ENCODE data around the gene THOP1.
"Not testable (repeated sequence)": the region's sequence is repeated elsewhere in the genome, so short reads cannot be mapped to it uniquely, and the experiment has no call there.

The THOP1 gene

DNA sequence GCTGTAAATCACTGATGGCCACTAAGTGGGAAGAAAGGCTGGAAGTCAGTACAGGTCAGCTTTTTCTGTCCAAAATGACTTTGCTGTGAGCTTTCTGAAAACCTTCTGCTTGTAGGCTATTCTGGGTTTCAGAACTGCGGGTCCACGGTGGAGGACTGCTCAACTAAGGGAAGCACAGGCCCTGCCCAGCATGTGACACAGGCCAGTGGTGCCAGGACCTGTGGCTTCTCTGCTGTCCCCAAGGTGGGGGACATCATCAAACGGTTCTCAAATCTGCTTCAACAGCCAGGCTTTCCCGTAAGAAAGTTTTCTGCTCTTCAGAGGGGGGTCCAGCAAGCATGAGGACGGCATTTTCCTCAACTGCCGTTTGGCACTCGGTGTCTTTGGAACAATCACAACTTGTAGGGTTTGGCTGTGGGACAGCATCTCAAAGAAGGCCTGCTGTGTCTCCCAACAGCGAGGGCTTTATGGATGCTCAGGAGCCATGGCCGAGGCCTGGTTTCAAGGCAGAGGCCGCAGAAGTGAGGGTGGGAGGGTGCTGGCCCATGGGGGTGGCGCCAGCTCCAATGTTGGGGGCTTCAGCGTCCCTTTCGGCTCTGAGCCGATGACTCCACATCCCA, 6.1 kb upstream of the THOP1 start:
- FAIRE-seq (no peak), DNase-seq (ENCODE audit: extremely low spot score, insufficient read length, low read depth) (no peak)

DNA sequence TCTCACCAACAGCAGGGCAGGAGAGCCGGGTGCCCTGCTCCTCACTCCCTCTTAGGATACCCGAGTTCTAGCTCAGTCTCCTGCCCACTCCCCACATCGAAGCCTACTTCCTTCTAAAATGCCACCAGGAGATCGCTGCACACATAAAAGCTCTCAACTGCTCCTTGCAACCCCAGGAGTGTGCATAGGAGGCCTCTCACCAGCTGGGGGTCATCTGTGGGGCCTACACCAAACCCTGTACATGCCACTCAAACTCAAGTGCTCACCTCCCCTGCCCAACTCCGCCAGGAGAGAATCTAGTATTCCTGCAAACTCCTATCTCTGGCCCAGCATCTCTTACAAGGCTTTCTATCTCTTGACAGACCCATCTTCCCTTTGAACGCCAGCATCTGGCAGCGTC, 5.0 kb upstream of the THOP1 start:
- DNase-seq (ENCODE audit: extremely low spot score, insufficient read length, low read depth) (no peak), FAIRE-seq (no peak)

DNA sequence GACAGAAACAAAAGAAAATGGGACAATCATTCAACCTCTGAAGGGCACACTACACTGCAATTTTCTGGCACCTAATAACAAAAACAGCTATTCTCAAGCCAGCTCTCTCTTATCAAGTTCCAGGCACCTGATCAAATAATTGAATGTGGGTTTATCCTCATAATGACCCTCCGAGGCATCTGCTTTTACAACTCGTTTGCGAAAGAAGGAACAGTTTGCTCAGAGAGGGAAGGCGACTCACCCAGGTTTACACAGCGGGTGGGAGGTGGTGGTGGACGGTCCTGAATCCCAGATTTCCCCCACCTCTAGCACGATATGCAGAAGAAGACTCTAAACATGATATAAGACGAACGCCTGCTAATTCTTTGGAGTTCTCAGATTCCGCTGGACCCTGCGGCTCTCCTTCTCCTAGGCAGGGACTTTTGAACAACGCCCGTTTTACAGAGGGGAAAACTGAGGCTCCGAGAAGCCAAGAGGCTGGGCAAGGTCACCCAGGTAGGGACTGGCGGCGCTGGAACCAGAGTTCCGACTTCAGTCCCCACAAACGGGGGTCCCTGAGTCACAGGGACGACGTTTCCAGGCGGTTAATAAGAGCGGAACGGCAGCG, 2.9 kb upstream of the THOP1 start:
- FAIRE-seq (peak; percentile 18), DNase-seq (ENCODE audit: extremely low spot score, insufficient read length, low read depth) (no peak)

DNA sequence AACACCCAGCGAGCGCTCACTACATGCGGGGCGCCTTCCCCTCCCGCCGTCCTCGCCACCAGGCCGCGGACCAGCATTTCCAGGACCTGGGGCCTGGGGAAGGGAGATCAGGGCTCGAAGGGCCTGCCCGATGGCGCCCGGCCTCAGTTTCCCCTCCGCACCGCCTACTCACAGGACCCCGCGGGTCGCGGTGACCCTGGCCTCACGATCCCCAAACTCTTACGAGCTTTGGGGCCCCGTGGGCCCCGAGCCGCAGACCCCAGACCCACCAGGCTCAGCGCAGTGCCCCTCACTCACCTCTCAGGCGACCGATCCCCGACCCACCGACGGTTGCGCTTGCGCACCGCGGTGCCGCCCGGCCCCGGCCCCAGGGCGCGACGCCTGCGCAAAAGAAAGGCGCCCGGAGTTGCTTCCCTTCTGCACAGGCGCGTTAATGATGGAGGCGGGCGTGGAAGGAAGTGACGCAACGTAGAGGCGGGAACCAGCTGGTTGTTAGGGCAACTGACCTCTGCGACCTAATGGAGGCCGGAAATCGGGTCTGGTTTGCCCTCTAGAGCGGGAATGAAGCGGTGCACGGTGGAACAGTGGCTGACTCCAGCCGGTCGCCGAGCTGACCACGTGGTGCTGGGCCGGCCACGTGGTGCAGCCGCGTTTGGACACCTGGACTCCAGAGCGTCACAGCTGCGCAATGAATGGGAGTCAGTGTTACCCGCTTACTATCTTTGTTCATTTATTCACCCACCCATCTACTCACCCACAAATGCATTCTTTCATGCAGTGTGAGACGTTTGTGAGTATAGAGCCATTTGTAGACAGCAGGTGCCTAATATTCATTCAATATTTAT, 2.1 kb upstream of the THOP1 start, which contains the start of gene SGTA:
SGTA (minus strand) TSS at position 338 of the 845 bp plus-strand sequence. CDS start 14,205 bp downstream, outside the sequence.
- DNase-seq (ENCODE audit: extremely low spot score, insufficient read length, low read depth) (peak; percentile 93), FAIRE-seq (peak; percentile 99)

DNA sequence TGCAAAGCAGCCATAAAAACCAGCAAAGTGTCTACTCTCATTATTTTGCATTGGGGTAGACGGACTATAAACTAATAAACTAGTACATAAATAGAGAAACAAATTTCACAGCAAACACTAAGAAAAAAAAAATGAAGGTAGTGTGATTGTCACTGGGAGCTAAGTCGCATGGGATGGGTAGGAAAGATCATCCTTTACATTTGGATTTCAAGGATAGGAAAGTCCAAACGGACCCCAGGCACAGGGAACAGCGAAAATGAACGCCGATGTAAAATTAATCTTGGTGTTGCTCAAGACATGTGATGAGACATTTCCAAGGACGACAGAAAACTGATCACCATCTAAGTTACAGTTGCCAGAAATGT, 1.5 kb upstream of the THOP1 start:
- DNase-seq (ENCODE audit: extremely low spot score, insufficient read length, low read depth) = no peak
- no peak for FAIRE-seq

DNA sequence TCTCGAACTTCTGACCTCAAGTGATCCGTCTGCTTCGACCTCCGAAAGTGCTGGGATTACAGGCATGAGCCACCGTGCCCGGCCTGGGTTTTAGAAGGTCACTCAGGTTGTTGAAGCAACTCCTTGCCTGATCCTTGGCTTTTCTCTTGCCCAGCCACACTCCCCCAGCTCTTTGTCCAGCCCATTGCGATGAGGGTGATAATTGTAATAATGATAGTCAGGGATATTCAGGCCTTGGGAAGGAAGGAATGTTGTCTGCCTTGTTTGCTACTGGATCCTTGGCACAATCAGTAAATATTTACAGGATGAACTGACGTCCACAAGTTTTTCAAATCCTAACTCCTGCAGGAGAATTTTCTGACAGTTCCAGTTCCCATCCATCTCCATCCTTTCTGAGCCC, 1.8 kb downstream of the THOP1 start:
- no peak for FAIRE-seq
- no peak for DNase-seq (ENCODE audit: extremely low spot score, insufficient read length, low read depth)

DNA sequence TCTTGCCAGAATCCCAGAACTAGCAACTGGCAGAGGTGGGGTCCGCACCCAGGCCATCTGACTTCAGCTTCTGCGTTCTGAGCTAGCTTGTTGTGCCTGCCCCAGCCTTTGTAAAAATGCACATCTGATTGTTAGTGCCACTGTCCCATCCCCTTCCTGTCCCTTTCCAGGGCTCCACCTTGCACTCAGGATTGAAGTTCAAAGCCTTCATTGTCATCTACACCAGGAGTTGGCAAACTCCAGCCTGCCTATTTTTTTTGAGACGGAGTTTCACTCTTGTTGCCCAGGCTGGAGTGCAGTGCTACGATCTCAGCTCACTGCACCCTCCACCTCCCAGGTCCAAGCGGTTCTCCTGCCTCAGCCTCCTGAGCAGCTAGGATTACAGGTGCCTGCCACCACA, 2.9 kb downstream of the THOP1 start:
- FAIRE-seq (no peak), DNase-seq (ENCODE audit: extremely low spot score, insufficient read length, low read depth) (no peak)

DNA sequence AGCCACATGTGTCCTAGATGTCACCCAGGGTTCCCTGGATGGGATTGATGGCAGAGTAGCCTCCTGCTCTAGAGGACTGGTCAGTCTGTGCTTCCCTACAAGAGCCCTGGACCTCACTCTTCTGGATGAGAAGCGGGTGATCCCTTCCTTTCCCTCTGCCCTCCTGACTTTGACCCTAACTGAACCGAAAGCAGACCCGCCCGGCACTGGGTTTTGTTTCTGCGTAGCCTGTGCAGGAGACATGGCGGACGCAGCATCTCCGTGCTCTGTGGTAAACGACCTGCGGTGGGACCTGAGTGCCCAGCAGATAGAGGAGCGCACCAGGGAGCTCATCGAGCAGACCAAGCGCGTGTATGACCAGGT, 4.9 kb downstream of the THOP1 start:
- DNase-seq (ENCODE audit: extremely low spot score, insufficient read length, low read depth) (no peak), FAIRE-seq (no peak)

DNA sequence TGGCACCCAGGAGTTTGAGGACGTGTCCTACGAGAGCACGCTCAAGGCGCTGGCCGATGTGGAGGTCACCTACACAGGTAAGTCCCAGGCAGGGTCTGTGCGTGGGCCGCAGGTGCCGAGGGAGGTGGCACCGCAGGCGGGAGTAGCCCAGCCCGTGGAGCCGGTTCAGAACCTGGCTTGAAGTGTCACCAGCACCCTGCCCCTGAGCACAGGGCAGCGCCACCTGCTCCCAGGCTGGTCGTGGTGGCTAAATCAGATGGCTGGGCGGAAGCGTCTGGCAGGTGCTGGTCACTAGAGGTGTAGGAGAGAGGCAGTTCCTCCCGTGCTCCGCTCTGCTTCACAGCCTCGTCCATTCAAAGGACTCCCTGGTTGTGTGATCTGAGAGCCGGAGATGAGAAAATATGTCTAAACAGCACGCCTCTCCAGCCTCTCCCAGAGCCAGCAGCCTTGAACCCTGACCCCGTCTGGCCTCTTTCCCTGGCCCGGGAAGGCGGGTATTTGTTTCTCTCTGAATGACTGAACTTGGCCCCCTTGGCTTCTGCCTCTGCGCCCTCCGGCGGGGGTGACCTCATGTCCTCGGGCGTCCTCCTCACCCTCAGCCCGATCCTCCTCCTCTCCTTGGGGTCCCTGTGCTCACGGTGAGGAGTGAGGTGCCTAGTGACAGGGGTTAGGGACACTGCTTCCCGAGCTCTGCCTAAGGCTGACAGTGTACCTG, 5.4 kb downstream of the THOP1 start:
- DNase-seq (ENCODE audit: extremely low spot score, insufficient read length, low read depth) (no peak), FAIRE-seq (no peak)

DNA sequence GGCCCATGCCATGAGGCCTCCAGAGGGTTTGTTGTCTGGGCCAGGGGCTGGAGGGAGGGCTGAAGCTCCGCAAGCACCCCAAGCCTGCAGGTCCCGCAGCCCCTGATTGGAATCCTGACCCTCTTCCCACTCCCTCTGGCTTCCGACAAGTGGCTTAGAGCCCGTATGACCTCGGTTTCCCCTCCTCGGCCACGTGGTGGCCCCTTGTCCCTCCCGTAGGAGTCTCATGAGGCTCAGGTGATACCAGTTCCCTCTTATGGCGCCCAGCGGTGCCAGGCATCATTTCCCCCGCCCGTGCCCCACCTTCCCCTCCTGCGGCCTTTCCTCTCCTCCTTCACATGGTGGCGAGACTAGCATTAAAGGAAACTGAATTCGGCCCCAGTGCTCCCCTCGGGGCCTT, 6.1 kb downstream of the THOP1 start:
- FAIRE-seq (no peak), DNase-seq (ENCODE audit: extremely low spot score, insufficient read length, low read depth) (no peak)

DNA sequence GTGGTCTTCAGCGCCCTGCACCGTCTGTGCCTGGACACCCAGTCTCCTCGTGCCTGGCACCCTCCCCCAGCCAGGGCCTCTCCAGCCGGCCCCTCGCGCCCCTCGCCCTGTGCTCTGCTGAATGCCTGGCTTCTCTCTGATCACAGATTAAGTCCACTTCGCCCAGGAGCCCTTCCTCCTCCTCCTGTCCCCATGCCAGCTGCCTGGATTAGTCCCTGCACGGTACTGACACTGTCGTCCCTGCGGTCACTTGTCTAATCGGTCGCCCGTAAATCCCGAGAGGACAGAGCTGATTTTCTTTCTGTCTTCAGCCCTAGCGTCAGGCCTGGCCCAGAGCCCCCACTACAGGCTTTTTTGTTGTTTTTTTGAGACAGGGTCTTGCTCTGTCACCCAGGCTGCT, 6.6 kb downstream of the THOP1 start:
- DNase-seq (ENCODE audit: extremely low spot score, insufficient read length, low read depth) (no peak), FAIRE-seq (no peak)

DNA sequence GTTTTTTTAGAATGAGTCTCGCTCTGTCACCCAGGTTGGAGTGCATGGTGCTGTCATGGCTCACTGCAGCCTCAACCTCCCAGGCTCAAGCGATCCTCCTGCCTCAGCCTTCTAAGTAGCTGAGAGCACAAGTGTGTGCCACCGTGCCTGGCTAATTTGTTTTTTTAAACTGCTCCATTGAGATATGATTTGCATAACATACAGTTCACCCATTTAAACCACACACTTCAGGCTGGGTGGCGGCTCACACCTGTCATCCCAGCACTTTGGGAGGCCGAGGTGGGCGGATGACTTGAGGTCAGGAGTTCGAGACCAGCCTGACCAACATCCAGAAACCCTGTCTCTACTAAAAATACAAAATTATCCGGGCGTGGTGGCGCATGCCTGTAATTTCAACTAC, 7.4 kb downstream of the THOP1 start:
- DNase-seq (ENCODE audit: extremely low spot score, insufficient read length, low read depth) = not testable (repeated sequence)

DNA sequence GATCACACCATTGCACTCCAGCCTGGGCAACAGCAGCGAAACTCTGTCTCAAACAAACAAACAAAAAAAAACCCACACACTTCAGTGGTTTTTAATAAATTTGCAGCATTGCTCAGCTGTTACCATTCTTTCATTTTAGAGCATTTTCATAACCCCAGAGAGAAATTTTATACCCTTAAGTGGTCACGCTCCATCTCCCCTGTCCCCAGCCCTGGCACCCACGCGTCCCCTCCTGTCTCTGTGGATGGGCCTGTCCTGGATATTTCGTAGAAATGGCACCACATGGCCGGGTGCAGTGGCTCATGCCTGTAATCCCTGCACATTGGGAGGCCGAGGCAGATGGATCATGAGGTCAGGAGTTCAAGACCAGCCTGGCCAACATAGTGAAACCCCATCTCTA, 7.8 kb downstream of the THOP1 start:
- DNase-seq (ENCODE audit: extremely low spot score, insufficient read length, low read depth) (no peak), FAIRE-seq (no peak)

More for the DNA sequence above, 7.4 kb downstream of the THOP1 start:
- not testable (repeated sequence) for FAIRE-seq

DNA sequence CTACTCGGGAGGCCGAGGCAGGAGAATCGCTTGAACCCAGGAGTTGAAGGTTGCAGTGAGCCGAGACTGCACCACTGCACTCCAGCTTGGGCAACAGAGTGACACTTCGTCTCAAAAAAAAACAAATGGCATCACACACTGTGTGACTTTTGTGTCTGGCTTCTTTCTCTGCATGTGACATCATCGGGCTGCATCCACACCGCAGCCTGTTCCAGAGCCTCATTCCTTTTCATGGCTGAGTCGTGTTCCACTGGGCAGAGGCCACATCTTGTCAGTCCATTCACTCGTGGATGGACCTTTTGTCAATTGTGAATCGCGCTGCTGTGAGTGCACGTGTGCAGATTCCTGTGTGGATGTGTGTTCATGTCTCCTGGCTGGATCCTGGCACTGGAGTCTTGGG, 8.3 kb downstream of the THOP1 start:
- DNase-seq (ENCODE audit: extremely low spot score, insufficient read length, low read depth) (no peak), FAIRE-seq (no peak)

DNA sequence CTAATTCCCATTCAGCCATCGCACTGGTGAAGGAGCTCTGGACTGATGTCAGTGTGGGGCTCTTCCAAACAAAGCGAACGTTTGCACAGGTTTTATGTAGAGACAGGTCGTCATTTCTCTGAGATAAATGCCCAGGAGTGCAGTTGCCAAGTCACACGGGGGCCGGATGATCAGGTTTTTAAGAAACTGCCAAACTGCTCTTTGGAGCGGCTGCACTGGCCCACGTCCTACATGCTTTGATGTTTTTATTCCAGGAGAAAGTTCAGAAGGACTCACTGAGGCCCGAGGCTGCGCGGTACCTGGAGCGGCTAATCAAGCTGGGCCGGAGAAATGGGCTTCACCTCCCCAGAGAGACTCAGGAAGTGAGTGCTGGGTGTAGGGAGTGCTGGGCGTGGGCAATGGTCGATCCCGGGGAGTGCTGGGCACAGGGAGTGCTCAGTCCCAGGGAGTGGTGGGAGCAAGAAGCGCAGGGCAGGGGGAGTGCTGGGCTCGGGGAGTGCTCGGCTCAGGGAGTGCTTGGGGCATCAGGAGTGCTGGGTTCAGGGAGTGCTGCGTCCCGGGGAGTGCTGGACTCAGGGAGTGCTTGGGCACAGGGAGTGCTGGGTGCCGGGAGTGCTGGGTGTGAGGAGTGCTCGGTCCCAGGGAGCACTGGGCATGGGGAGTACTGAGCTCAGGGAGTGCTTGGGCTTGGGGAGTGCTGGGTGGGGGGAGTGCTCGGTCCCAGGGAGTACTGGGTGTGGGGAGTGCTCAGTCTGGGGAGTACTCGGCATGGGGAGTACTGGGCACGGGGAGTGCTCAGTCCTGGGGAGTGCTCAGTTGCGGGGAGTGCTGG, 10.7 kb downstream of the THOP1 start:
- FAIRE-seq (no peak), DNase-seq (ENCODE audit: extremely low spot score, insufficient read length, low read depth) (no peak)

DNA sequence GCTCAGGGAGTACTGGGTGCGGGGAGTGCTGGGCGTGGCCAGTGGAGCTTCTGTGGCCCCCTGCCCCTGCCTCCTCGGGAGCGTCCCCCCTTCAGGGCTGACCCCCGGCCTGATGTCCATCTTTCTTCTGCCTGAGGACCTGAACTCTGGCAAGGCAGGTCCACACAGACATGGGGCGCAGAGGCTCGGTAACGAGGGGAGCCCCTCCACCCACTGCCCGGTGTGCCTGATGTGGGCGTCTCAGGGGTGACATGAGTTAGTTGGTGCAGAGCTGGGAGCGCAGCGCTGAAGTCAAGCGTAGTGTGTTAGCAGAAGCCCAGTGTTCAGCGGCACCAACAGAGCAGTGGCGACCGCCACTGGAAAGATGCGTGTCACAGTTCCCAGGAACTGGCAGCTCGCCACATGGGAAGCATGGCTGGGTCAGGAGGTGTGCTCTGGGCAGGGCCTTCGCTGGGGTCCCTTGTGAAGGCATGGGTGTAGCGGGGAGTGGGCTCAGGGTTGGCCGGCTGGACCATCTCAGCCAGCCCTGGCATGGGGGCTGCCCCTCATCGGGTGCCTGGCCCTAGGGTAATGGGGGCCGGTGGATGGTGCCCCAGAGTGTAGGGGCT, 11.5 kb downstream of the THOP1 start:
- no peak for FAIRE-seq
- no peak for DNase-seq (ENCODE audit: extremely low spot score, insufficient read length, low read depth)

DNA sequence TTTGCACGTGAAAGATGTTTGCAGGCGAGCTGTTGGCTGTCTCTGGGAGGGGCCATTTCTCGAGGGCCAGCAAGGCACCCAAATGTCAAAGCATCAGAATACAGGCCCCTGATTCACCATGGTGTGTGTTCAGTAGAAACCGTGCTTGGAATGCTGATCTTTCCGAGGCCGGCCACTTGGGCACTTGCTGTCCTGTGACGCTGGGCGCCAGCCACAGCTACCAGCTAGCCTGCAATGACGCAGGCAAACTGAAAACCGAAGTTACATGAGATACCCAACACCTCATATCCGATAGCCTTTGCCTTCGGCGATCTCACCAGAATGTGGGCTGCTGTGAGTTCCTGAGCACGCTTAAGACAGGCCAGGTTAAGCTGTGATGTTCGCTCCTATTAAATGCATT, 12.0 kb downstream of the THOP1 start:
- no peak for FAIRE-seq

DNA sequence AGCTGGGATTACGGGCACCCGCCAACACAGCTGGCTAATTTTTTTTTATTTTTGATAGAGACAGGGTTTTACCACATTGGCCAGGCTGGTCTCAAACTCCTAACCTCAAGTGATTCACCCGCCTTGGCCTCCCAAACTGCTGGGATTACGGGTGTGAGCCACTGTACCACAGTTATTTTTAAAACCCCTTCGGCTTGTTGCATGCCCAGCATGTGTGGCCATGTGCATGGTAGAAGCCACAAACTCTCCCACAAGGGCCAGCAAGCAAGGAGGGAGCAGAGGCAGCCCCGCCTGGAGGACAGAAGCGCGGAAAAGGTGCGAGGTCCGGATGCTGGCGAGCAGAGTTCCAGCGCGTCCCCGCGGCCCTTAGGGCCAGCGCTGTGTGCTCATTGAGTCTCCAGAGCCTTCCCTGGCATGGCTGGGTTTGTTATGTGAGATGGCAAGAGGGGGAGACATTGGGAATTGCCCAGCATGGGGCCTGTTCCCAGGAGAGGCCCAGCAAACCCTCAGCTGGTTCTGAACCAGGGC, 12.9 kb downstream of the THOP1 start:
- DNase-seq (ENCODE audit: extremely low spot score, insufficient read length, low read depth) = no peak
- no peak for FAIRE-seq

More for the DNA sequence above, 12.0 kb downstream of the THOP1 start:
- DNase-seq (ENCODE audit: extremely low spot score, insufficient read length, low read depth) = no peak

DNA sequence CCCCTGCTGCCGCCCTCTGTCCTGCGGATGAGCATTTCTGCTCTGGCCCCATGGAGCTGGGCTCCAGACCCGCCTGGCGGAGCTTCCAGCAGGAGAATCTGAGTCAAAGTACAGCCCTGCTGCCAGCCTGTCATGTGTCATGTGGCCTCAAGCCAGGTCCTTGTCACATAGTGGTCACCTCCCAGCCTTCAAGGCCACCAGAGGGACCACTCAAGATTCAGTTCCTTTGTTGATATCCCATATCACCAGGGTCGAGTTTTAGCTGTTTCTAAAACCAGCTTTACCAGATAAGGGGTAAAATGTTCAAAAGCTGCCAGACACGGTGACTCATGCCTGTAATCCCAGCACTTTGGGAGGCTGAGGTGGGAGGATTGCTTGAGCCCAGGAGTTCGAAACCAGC, 13.4 kb downstream of the THOP1 start:
- FAIRE-seq (no peak), DNase-seq (ENCODE audit: extremely low spot score, insufficient read length, low read depth) (no peak)

Data from GM18507 (cell line).